Osteoblast (primary cell): ENCODE results near the gene PRKCB. TPM values are rescaled to one million over a fixed set of nuclear protein-coding genes. Genes with fewer than 3 reads are reported as not detected.
A peak's percentile ranks its signal among the peaks of the same experiment; 100 is the strongest.

Source experiments
- DNase-seq: peaks from one replicate; pipeline ENCODE4 v3.0.0; 2011; ENCODE audit warnings: low spot score, mixed read lengths; ENCODE audit not compliant: insufficient read length; ENCODE audit errors: missing footprints
- H2AFZ ChIP-seq: 2 replicates; pipeline ENCODE4 v1.6.0; 2011; ENCODE audit warnings: mild to moderate bottlenecking, low read length
- H3K27ac ChIP-seq: 2 replicates; pipeline ENCODE4 v1.5.1; 2011; ENCODE audit warnings: mild to moderate bottlenecking, low read depth, low read length, moderate library complexity
- H3K27me3 ChIP-seq: 2 replicates; pipeline ENCODE4 v1.6.0; 2012; ENCODE audit warnings: mild to moderate bottlenecking, control low read depth, inconsistent platforms, low read length, moderate library complexity; ENCODE audit not compliant: insufficient read depth
- H3K36me3 ChIP-seq: 2 replicates; pipeline ENCODE4 v1.5.1; 2011; ENCODE audit warnings: mild to moderate bottlenecking, low read length, control low read depth, moderate library complexity; ENCODE audit not compliant: insufficient read depth
- H3K4me1 ChIP-seq: 2 replicates; pipeline ENCODE4 v1.5.1; 2011; ENCODE audit warnings: mild to moderate bottlenecking, low read length, control low read depth, moderate library complexity; ENCODE audit not compliant: insufficient read depth
- H3K4me2 ChIP-seq: 2 replicates; pipeline ENCODE4 v1.6.0; 2011; ENCODE audit warnings: mild to moderate bottlenecking, low read length; ENCODE audit not compliant: insufficient read depth
- H3K4me3 ChIP-seq: fragments of 200-600 bp; sonication (generic); 3 replicates; pipeline ENCODE4 v1.5.1; 2012; ENCODE audit warnings: mild to moderate bottlenecking, low read length, inconsistent platforms; ENCODE audit not compliant: insufficient read depth
- H3K79me2 ChIP-seq: 2 replicates; pipeline ENCODE4 v1.6.0; 2012; ENCODE audit warnings: mild to moderate bottlenecking, low read length, control low read depth, inconsistent platforms; ENCODE audit not compliant: insufficient read depth
- H3K9me3 ChIP-seq: 2 replicates; pipeline ENCODE4 v1.5.1; 2011; ENCODE audit warnings: low read depth, low read length, control low read depth
- H4K20me1 ChIP-seq: 2 replicates; pipeline ENCODE4 v1.6.0; 2012; ENCODE audit warnings: mild to moderate bottlenecking, low read length, control low read depth; ENCODE audit not compliant: insufficient read depth
- CTCF ChIP-seq: IDR thresholded peaks from 2 replicates; pipeline ENCODE4 v1.5.1; 2011; ENCODE audit warnings: mild to moderate bottlenecking, low read depth, low read length, moderate library complexity; ENCODE audit errors: extremely low read depth
- total RNA-seq: library from RNA; depleted of rRNA; stranded (reverse); fragments of >200 nt; gene quantifications from 2 replicates; pipeline ENCODE4 v1.2.3, GENCODE V29; 2012

The PRKCB gene
- total RNA-seq, 1 donor, result under 0.01 TPM

GRCh38 chr16:23949630-23950290, 114.0 kb downstream of the PRKCB start:
- Histone ChIP-seq H4K20me1 (no peaks in the 10 kb centered on the region), H3K9me3 (no peaks in the 10 kb centered on the region), H3K79me2 (no peaks in the 10 kb centered on the region), H3K4me1 (no peaks in the 10 kb centered on the region), H3K27ac (no peak overlapping the region), H3K4me2 (no peak overlapping the region), H3K4me3 (no peak overlapping the region), H3K36me3 (no peaks in the 10 kb centered on the region), H2AFZ (no peak overlapping the region), H3K27me3 (no peaks in the 10 kb centered on the region)
- no peak for TF ChIP-seq CTCF
- DNase-seq, result no peak

GRCh38 chr16:23950291-23950894, 114.6 kb downstream of the PRKCB start:
- H4K20me1 ChIP-seq, result no peaks in the 10 kb centered on the region
- H3K79me2 ChIP-seq, result no peaks in the 10 kb centered on the region
- no peak for TF ChIP-seq CTCF
- no peak overlapping the region for H2AFZ ChIP-seq
- no peaks in the 10 kb centered on the region for H3K27me3 ChIP-seq
- H3K4me2 ChIP-seq, result no peak overlapping the region
- peak; percentile 3 for DNase-seq
- H3K27ac ChIP-seq, result no peak overlapping the region
- H3K9me3 ChIP-seq, result no peaks in the 10 kb centered on the region
- H3K36me3 ChIP-seq, result no peaks in the 10 kb centered on the region
- H3K4me3 ChIP-seq, result no peak overlapping the region
- H3K4me1 ChIP-seq, result no peaks in the 10 kb centered on the region

- Histone ChIP-seq H3K27me3 (no peaks in the 10 kb centered on the region), H3K9me3 (no peaks in the 10 kb centered on the region), H3K4me2 (no peak overlapping the region), H3K4me1 (no peaks in the 10 kb centered on the region), H3K27ac (no peak overlapping the region), H3K4me3 (no peak overlapping the region), H2AFZ (no peak overlapping the region), H3K79me2 (no peaks in the 10 kb centered on the region), H4K20me1 (no peaks in the 10 kb centered on the region), H3K36me3 (no peaks in the 10 kb centered on the region)
- no peak for TF ChIP-seq CTCF
- no peak for DNase-seq
These were observed 115.1 kb downstream of the PRKCB start for GRCh38 chr16:23950898-23951297.

GRCh38 chr16:23952128-23952970, 116.6 kb downstream of the PRKCB start:
- H3K9me3 ChIP-seq, result no peaks in the 10 kb centered on the region
- no peak for TF ChIP-seq CTCF
- no peak overlapping the region for H2AFZ ChIP-seq
- DNase-seq, result no peak
- no peaks in the 10 kb centered on the region for H4K20me1 ChIP-seq
- no peak overlapping the region for H3K4me2 ChIP-seq
- H3K79me2 ChIP-seq, result no peaks in the 10 kb centered on the region
- no peaks in the 10 kb centered on the region for H3K36me3 ChIP-seq
- H3K27ac ChIP-seq, result no peak overlapping the region
- H3K4me3 ChIP-seq, result no peak overlapping the region
- H3K27me3 ChIP-seq, result no peaks in the 10 kb centered on the region
- no peaks in the 10 kb centered on the region for H3K4me1 ChIP-seq
